ENCODE data around the gene NEAT1.

The NEAT1 gene

GRCh38 chr11:65390099-65390941, 32.3 kb upstream of the NEAT1 start:
- no peak for DNase-seq

- no peak for DNase-seq
Observed at GRCh38 chr11:65390996-65391395, 31.6 kb upstream of the NEAT1 start.

- DNase-seq = no peak
Observed at GRCh38 chr11:65392186-65392829, 30.3 kb upstream of the NEAT1 start.

GRCh38 chr11:65392899-65393298, 29.7 kb upstream of the NEAT1 start:
- no peak for DNase-seq

GRCh38 chr11:65393513-65394079, 29.0 kb upstream of the NEAT1 start:
- DNase-seq = no peak

GRCh38 chr11:65394125-65394536, 28.5 kb upstream of the NEAT1 start:
- no peak for DNase-seq

- DNase-seq = no peak
Observed at GRCh38 chr11:65395961-65396530, 26.6 kb upstream of the NEAT1 start.

- no peak for DNase-seq
Observed at GRCh38 chr11:65396769-65397745, 25.5 kb upstream of the NEAT1 start.

GRCh38 chr11:65398362-65398910, 24.2 kb upstream of the NEAT1 start:
- no peak for DNase-seq

- no peak for DNase-seq
Observed at GRCh38 chr11:65399249-65399648, 23.3 kb upstream of the NEAT1 start.

GRCh38 chr11:65399845-65400244, 22.8 kb upstream of the NEAT1 start:
- DNase-seq = no peak

GRCh38 chr11:65400307-65401072, 22.1 kb upstream of the NEAT1 start:
- DNase-seq = no peak

- DNase-seq = no peak
Observed at GRCh38 chr11:65401073-65401802, 21.4 kb upstream of the NEAT1 start.

GRCh38 chr11:65401803-65402248, 20.8 kb upstream of the NEAT1 start:
- DNase-seq = no peak

GRCh38 chr11:65402790-65403189, 19.8 kb upstream of the NEAT1 start:
- DNase-seq = no peak

- no peak for DNase-seq
Observed at GRCh38 chr11:65403607-65404121, 18.9 kb upstream of the NEAT1 start.

GRCh38 chr11:65404210-65404609, 18.4 kb upstream of the NEAT1 start:
- no peak for DNase-seq

GRCh38 chr11:65404638-65405339, 17.8 kb upstream of the NEAT1 start:
- DNase-seq = no peak

- no peak for DNase-seq
Observed at GRCh38 chr11:65410936-65411680, 11.5 kb upstream of the NEAT1 start.

All from SW 1271 (cell line).